ENCODE results near the gene TATDN3.
"Not testable (repeated sequence)": the region's sequence is repeated elsewhere in the genome, so short reads cannot be mapped to it uniquely, and the experiment has no call there.

The TATDN3 gene

GRCh38 chr1:212838145-212838544, 46.5 kb downstream of the TATDN3 start:
- no peak for TF ChIP-seq CTCF (IDR thresholded peaks at IDR 0.05; ENCODE audit: low read depth, low read length)
- H3K4me3 ChIP-seq (ENCODE audit: low read depth, low read length) = no peak overlapping the region

GRCh38 chr1:212844521-212844920, 52.8 kb downstream of the TATDN3 start:
- not testable (repeated sequence) for H3K4me3 ChIP-seq (ENCODE audit: low read depth, low read length)

- no peak for TF ChIP-seq CTCF (IDR thresholded peaks at IDR 0.05; ENCODE audit: low read depth, low read length)
- no peak within 1 kb of the TSS for H3K4me3 ChIP-seq (ENCODE audit: low read depth, low read length)
Measured at GRCh38 chr1:212847549-212847948, 55.9 kb downstream of the TATDN3 start, which contains the start of gene SPATA45. TSS of gene SPATA45 (minus strand) at chr1:212847649. CDS start at chr1:212836149, 11,500 bp downstream.

GRCh38 chr1:212852105-212852688, 60.5 kb downstream of the TATDN3 start:
- TF ChIP-seq CTCF (IDR thresholded peaks at IDR 0.05; ENCODE audit: low read depth, low read length) = no peak
- no peak overlapping the region for H3K4me3 ChIP-seq (ENCODE audit: low read depth, low read length)

GRCh38 chr1:212853658-212854057, 62.0 kb downstream of the TATDN3 start:
- TF ChIP-seq CTCF (IDR thresholded peaks at IDR 0.05; ENCODE audit: low read depth, low read length) = no peak
- no peak overlapping the region for H3K4me3 ChIP-seq (ENCODE audit: low read depth, low read length)

- TF ChIP-seq CTCF (IDR thresholded peaks at IDR 0.05; ENCODE audit: low read depth, low read length) = no peak
- no peak overlapping the region; the same call in 1 of the 2 replicates for H3K4me3 ChIP-seq (ENCODE audit: low read depth, low read length)
Measured at GRCh38 chr1:212856755-212857154, 65.1 kb downstream of the TATDN3 start.

- peak within 1 kb of the TSS; percentile 80 for H3K4me3 ChIP-seq (ENCODE audit: low read depth, low read length)
- TF ChIP-seq CTCF (IDR thresholded peaks at IDR 0.05; ENCODE audit: low read depth, low read length) = no peak
Measured at GRCh38 chr1:212857992-212858460, 66.3 kb downstream of the TATDN3 start, which contains the start of gene FLVCR1. TSS of gene FLVCR1 (plus strand) at chr1:212858275. CDS start at chr1:212858453, 178 bp downstream.
